Upper lobe of right lung (tissue), 1 donor: Measurements from ENCODE around the gene MGLL. TPM values are rescaled to one million over a fixed set of nuclear protein-coding genes. Genes with fewer than 3 reads are reported as not detected.

ENCODE experiments used
- ATAC-seq: fragments of 200-7000 bp; cut with Tn5 transposase; one replicate; pipeline ENCODE4 v1.9.1; 2020; ENCODE audit warnings: mild to moderate bottlenecking, moderate library complexity
- DNase-seq: peaks from one replicate; pipeline ENCODE4 v3.0.0-alpha.2; 2020
- H3K27ac ChIP-seq: fragments of 200-600 bp; one replicate; pipeline ENCODE4 v1.8.0; 2022
- H3K27me3 ChIP-seq: fragments of 200-600 bp; one replicate; pipeline ENCODE4 v1.8.0; 2022; ENCODE audit warnings: mild to moderate bottlenecking
- H3K36me3 ChIP-seq: fragments of 200-600 bp; one replicate; pipeline ENCODE4 v1.8.0; 2022
- H3K4me1 ChIP-seq: fragments of 200-600 bp; one replicate; pipeline ENCODE4 v1.8.0; 2022
- H3K4me3 ChIP-seq: fragments of 200-600 bp; one replicate; pipeline ENCODE4 v1.8.0; 2022; ENCODE audit warnings: mild to moderate bottlenecking
- H3K9me3 ChIP-seq: fragments of 200-600 bp; one replicate; pipeline ENCODE4 v1.8.0; 2022
- CTCF ChIP-seq: fragments of 200-600 bp; IDR thresholded peaks from one replicate; pipeline ENCODE4 v1.8.0; 2022; ENCODE audit warnings: antibody characterized with exemption
- intact Hi-C: fragments of 100-400 bp; cut with DNase I; formaldehyde crosslinking; loops from one replicate; pipeline ENCODE4 v1.11.0; 2022
- total RNA-seq: library from RNA; stranded (reverse); fragmentation: NEBNext Ultra II Directional; extraction: Animal tissue kit (Norgen Biotek cat#: 25700); gene quantifications from one replicate; pipeline ENCODE4 v1.2.1, GENCODE V29; 2021
- donor health status: DM: no; HTN: yes; CAD: no; lungs with severe emphysema.

MGLL gene
- total RNA-seq, 1 donor from 2014 or later = 194 TPM

- ATAC-seq (no peak), DNase-seq (peak; percentile 55)
- H3K9me3 ChIP-seq = no peaks in the 10 kb centered on the region
- intact Hi-C loops = loop anchor here (10.0 kb wide), 1 partner anchor 144 kb away; the partner anchor contains the start of gene MGLL
- H3K4me3 ChIP-seq = no peak overlapping the region
- H3K27me3 ChIP-seq = no peaks in the 10 kb centered on the region
- H3K27ac ChIP-seq = no peak overlapping the region
- H3K4me1 ChIP-seq = no peaks in the 10 kb centered on the region
- H3K36me3 ChIP-seq = peaks cover 21% of the 10 kb centered on the region
- no peak for TF ChIP-seq CTCF
Measured at GRCh38 chr3:127680798-127681221, 141.5 kb downstream of the MGLL start.

DNA sequence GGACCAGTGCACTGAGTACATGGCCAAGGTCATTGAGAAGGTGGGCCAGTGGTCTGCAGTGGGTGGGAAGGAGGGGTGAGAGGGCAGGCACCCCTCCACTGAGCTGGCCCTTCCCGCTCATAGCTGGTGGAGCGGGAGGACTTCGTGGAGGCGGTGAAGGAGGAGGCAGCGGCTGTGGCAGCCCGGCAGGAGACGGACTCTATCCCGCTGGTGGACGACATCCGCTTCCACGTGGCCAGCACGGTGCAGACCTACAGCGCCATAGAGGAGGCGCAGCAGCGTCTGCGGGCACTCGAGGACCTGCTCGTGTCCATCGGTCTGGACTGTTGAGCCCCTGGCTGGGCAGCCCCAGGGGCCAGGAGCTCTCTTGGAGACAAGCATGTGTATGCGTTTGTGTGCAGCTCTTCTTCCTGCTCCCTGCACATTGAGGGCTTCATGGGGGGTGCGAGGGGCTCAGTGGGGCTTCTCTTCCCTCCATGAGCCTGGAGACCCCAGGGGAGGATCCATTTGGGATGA lies 142.1 kb downstream of the MGLL start:
- H3K4me1 ChIP-seq = no peaks in the 10 kb centered on the region
- no peak overlapping the region for H3K27ac ChIP-seq
- peaks cover 21% of the 10 kb centered on the region for H3K36me3 ChIP-seq
- intact Hi-C loops = loop anchor here (10.0 kb wide), 1 partner anchor 145 kb away; the partner anchor contains the start of gene MGLL
- no peak for ATAC-seq
- no peak overlapping the region for H3K4me3 ChIP-seq
- no peaks in the 10 kb centered on the region for H3K9me3 ChIP-seq
- TF ChIP-seq CTCF = no peak
- DNase-seq = peak; percentile 63
- no peaks in the 10 kb centered on the region for H3K27me3 ChIP-seq

DNA sequence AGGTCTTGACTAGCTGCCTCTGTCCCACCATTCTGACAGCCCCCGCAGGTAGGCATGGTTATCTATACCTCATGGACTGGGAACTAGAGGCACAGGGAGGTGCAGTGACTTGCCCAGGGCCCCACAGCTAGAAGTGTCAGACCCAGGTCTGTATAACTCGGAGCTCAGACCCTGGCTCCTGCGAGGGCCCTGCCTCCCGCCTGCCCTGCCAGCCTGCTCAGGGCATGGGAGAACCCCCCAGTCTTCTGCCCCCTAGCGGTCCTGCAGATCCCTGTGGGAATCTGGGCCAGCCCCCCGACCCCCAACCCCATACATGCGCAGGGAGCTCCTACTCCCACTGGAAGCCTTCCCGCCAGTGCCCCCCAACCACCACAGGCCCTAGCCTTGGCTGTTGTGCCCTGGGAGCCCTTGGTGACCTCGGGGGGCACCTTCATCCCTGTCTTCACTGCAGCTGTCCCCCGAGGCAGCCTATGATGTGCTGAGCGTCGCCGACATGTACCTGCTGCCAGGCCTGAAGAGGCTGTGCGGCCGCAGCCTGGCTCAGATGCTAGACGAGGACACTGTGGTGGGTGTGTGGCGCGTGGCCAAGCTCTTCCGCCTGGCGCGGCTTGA lies 142.7 kb downstream of the MGLL start:
- ATAC-seq (no peak), DNase-seq (peak; percentile 60)
- Histone ChIP-seq H3K4me1 (no peaks in the 10 kb centered on the region), H3K9me3 (no peaks in the 10 kb centered on the region), H3K27ac (no peak overlapping the region), H3K4me3 (no peak overlapping the region), H3K36me3 (peaks cover 21% of the 10 kb centered on the region), H3K27me3 (no peaks in the 10 kb centered on the region)
- no peak for TF ChIP-seq CTCF
- intact Hi-C loops = loop anchor here (10.0 kb wide), 1 partner anchor 145 kb away; the partner anchor contains the start of gene MGLL

- Histone ChIP-seq H3K4me1 (peaks cover 3% of the 10 kb centered on the region), H3K36me3 (peaks cover 21% of the 10 kb centered on the region), H3K4me3 (no peak overlapping the region), H3K27me3 (no peaks in the 10 kb centered on the region), H3K27ac (no peak overlapping the region), H3K9me3 (no peaks in the 10 kb centered on the region)
- intact Hi-C loops = no loop called here
- TF ChIP-seq CTCF = no peak
- peak; percentile 2 for ATAC-seq
- peak; percentile 39 for DNase-seq
Measured at GRCh38 chr3:127678611-127679533, 143.4 kb downstream of the MGLL start.

GRCh38 chr3:127678315-127678599 lies 144.1 kb downstream of the MGLL start:
- no peak overlapping the region for H3K27ac ChIP-seq
- ATAC-seq (no peak), DNase-seq (peak; percentile 40)
- H3K9me3 ChIP-seq = no peaks in the 10 kb centered on the region
- H3K4me3 ChIP-seq = no peak overlapping the region
- H3K36me3 ChIP-seq = peaks cover 21% of the 10 kb centered on the region
- H3K27me3 ChIP-seq = no peaks in the 10 kb centered on the region
- intact Hi-C loops = no loop called here
- no peak for TF ChIP-seq CTCF
- H3K4me1 ChIP-seq = peaks cover 5% of the 10 kb centered on the region
